GM19043 (cell line): ENCODE results near the gene ATP1B4.
A peak's percentile ranks its signal among the peaks of the same experiment; 100 is the strongest.

Experiments
- ATAC-seq: cut with Tn5 transposase; IDR thresholded peaks from one replicate; pipeline ENCODE4 v1.9.1; 2021; ENCODE audit warnings: low read depth; ENCODE audit not compliant: unreplicated experiment

The ATP1B4 gene

DNA sequence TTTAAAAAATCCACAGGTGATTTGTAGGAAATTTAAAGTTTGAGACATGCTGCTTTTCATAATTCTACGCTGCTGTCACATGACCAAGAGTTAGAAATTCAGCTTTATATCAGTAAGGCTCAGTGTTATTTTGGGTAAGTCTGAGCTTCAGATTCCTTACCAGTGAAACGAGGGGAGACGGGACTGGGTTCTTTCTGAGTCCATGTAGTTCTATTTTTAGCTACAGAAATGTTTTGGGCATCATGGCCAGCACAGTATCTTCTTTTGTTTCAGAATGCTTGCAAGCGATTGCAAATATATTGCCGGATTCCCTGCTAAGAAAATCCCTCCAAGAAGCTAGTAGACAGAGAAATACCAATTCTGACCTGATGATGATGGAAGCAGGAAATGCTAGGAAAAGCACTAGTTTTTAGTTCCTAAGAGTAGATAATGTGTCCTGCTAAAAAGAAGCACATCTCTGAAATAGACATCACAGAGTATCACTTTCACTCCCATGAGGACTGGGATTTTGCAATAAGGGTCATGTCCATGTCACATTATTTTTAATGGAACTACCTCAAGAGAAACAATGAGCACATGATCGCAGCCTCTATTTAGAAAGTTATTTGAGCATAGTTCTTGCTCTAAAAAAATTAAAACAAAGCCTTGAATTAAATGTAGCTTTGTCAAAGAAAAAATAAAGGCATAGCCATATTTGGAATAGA, 10.9 kb downstream of the ATP1B4 start:
- ATAC-seq, result no peak

DNA sequence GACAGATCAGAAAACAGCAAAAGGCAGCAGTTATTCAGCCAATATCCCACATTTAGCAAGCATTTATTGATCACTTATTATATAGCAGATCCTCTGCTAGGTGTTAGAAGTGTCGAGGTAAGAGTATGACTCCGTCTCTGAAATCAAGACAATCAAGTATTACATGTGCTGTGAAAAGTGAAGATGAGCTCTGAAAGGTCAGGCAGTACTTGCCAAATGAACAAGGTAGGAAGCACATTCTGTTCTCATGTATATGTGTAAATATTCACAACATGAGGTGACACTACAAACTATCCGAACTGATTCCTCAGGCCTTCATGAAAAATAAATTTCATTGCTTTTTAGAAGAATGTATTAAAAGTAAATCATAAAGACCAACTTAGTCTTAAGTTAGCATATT, 15.3 kb downstream of the ATP1B4 start:
- no peak for ATAC-seq

DNA sequence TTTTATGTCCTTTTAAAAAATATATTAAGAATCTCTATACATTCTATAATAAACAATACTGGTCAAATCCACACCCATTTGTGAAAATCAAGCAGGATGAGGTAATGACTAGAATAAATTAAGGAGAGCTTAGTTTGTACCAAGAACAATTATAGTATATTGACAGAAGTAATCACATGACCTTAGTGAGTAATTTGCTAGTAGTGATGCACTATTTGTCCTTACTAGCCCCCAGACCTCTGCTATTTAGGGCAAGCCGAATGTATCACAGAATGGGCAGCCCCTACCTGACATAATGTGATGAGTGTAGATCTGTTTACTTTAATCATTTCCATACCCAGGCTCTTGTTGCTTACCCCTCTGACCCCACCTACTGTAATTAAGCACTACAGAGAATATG, 15.8 kb downstream of the ATP1B4 start:
- ATAC-seq, result no peak

DNA sequence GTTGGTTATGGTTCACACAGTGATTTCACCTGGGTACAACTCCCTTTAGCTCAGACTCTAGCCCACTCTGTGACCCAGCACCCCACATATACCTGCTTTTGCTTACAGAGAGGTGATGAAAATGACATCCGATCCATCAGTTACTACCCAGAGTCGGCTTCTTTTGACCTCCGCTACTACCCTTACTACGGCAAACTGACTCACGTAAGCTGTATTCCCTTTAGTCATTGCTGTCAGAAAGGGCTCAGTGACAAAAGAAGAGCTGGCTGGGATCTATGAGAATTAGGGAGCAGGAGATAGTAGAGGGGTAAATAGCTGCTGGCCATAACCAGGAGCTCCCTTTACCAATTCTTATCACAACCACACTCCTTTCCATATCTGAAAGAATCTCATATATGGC, 16.7 kb downstream of the ATP1B4 start:
- no peak for ATAC-seq

DNA sequence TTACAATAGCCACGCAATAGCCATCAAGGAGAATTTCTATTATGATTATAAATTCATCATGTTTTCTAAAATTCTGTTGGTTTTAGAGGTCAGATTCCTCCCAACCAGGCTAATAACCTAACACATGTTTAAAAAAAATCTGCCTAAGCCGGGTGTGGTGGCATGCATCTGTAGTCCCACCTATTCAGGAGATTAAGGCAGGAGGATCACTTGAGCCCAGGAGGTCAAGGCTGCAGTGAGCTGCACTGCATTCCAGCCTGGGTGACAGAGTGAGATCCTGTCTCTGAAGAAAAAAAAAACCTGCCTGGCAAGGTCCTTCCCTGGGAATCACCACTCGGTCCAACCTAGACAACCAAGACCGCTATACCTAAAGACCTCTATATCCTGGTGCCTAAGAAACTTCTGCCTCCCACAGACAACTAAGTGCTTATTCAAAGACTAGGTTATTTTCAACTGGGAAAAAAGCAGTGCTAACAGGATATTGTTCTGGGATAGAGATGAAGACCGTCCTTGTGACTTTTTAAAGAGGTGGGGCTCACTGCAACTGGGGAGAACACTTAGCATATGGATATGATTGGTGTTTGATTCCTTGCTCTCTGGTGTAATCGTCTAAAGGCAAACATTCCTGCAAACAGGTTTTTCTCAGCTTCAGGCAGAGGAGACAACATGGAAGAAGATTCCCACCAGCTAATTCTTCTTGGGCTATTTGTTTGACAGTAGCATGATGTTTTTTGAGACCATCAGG, 18.2 kb downstream of the ATP1B4 start:
- ATAC-seq, result no peak

DNA sequence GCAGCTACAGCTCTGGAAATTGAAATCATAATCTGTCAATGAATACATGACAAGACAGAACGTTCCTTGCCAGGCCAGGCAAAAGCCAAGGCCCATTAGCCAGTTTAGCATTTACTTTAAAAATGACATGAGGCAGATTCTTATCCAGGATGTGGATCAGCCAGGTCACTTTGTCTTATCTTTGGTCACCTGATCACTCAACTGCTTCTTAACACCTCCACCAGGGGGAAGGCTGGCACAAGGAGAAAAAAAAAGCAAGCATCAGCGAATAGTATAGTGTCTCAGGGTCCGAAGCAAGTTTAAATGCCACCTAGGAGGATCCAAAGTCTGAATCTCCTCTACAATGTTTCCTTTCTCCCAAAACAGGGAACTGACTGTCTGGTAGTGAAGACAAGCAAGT, 18.8 kb downstream of the ATP1B4 start:
- ATAC-seq, result no peak

DNA sequence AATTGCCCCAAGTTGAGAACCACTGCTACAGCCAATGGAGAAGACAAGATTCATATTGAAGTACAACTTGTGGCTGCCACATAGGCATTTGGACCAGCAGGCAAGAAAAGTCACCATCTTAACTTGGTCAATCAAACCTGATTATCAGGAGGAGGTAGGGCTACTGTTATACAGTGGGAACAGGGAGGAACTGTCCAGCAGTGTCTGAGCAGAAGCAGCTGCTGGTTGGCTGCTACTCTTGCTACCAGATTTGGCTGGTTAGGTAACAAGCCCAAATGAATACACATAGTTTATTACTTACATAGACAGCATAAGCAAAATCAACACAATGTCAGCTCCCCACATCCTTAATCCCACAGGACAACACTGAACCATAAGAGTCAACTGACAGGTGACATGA, 39.4 kb downstream of the ATP1B4 start:
- no peak for ATAC-seq

DNA sequence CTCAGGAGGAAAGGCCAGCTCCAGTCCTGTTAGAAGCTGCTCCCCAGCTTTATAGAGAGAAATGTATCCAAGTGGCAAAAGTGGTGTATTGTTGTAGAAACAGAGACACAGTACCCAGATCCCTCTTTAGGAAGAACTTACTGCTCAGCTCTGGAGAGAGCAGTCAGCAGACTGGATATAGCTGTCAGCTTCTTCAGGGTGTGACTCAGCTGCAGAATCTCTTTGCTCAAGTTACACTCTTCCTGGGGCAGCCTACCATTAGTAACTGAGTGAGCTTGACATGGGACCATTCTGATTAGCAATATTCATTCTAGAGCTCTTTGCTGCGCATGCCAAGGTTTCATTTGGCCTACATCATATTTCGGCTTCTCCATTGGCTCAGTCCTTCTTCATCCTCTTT, 40.5 kb downstream of the ATP1B4 start:
- no peak for ATAC-seq

DNA sequence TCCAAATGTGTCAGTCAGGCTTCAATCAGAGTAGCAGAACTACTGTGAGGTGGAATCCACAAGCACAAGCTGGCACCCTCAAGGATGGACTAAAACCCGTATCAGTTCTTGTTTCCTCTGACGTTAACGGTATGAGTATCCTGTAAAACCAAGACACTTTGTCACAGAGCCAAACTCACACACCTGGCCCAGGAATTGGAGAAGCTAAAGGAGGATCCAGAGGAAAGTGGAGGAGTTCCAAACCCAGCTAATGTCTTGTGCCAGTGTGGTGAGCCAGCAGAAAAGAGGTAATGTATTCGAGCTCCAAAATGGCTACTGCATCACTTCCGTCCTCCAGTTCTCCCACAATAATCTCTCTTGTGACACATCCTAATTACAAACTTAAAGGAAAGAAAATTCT, 44.7 kb downstream of the ATP1B4 start:
- ATAC-seq, result no peak

DNA sequence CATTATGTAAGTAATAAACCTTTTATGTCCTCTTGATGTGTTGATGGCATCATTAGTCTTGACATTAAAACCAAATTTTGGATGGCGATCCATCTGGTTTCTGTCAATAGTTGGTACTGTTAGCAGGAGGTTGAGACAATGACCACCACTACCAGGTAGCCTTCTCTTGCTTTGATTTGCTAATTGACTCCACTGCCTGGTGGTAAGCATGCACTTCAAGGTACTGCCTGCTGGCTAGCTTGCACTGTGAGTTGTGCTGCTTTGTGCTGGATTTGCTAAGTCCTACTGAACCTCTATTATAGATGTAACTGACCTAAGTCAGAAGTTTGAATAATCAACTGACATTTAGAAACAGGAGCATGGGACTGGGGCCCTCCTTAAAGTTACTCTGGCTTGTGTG, 46.3 kb downstream of the ATP1B4 start:
- ATAC-seq, result no peak

DNA sequence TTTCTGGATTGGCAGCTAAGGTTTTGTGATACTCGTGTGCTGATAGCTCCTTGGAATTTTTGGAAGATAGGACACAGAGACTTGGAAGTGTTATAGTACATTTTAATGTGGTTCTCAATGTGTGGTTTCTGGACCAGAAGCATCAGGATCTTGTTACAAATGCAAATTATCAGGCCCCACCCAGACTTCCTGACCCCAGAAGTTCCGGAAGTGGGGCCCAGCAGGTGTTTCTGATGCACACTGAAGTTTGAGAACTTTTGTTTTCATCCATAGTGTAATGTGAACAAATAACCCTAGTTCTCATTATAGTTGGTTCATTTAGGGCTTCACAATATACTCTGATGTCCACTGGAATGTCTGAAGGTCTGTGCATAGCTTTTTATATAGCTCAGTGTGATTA, 57.6 kb downstream of the ATP1B4 start:
- ATAC-seq, result peak; percentile 77

DNA sequence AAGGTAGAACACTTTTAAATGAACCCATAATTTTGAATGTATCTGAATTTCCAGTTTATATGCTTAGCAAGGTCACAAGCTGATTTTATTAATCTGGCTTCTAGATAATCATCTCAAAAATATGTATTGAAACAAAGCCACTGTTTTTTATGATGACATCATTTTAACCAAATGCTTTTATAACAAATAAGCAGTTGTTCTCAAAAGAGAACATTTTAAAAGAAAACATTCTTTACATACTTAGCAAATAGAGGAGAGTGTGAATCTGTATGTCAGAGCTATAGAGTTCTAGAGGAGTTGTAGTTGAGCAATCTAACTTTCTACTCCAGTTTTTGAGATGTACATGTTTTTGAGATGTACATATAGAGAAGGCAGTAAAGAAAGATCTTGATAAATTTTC, 64.7 kb downstream of the ATP1B4 start:
- ATAC-seq, result no peak

DNA sequence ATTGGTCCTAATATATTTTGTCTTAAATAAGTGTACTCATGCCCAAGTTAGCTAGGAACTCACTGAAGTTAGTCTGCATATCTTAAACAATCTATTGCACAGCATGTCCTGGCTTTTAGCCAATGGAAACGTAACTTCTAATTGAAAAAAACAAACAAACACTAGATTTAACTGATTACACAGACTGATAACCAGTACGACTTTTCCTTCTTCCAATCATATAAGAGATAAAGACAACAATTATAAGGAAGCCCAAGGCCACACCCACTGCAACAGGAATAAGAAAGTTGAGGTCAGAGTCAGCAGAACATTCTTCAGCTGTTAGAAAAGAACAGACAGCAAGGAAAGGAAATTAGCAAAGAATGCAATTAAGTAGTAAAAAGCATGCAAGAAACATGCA, 66.4 kb downstream of the ATP1B4 start:
- no peak for ATAC-seq

DNA sequence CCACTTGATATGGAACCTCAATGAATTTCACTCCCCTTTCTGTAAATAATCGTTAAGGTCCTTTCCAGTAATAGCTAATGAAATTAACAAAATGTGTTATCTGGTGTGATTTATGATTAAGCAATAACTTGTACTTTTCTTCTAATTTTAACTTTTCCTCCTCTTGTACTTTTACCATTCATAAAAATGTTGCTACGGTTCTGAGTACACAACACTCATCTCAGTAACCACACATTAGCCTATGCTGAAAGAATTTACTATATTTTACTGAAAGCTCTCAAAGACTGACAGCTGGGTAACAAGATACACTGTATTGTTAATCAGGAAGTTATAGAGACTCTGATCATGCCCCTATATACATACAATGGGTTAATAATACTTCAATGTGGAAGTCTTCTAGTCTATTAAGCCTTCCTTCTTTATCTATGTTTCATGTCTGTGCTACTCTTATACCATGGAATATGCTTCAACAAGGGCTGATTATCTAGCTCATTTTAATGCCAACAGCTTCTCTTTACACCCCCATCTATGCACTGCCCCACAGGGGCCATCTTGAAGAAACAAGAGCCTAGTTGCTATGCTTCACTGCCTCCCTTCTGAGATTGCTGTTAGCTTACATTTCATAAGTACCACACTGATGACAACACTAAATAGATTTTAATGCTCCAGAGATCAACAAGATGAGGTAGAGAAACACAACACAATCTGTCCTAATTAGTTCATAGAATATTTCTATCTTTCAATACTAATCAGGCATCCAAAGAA, 68.1 kb downstream of the ATP1B4 start:
- no peak for ATAC-seq
